IMR-90 (cell line): ENCODE results near the gene RBM25. TPM values are rescaled to one million over a fixed set of nuclear protein-coding genes. Genes with fewer than 3 reads are reported as not detected.

Experiments used
- ATAC-seq: fragments of 200-7000 bp; cut with Tn5 transposase; 2 replicates; pipeline ENCODE4 v1.9.1; 2020; ENCODE audit warnings: low read depth, mild to moderate bottlenecking, moderate library complexity
- BruUV-seq: library from RNA; stranded (reverse); fragments of 400-500 nt; replicated peaks from 2 replicates; lab custom pipeline; 2021; lab: Mats Ljungman, UMichigan
- CTCF ChIA-PET: fragments of 300-600 bp; formaldehyde crosslinking; extraction: SDS; loops from one replicate; lab custom pipeline; 2021; ENCODE audit warnings: antibody characterized with exemption; lab: Yijun Ruan, JAX
- POLR2A ChIA-PET: fragments of 300-600 bp; sonication (Branson Sonifier 250); formaldehyde crosslinking; loops from one replicate; lab custom pipeline; 2022; ENCODE audit warnings: antibody characterized with exemption; ENCODE audit not compliant: unreplicated experiment; lab: Charles Lee
- DNase-seq: peaks from one replicate; pipeline ENCODE4 v3.0.0; 2013
- H2AFZ ChIP-seq: replicated peaks from 2 replicates; pipeline ENCODE3; 2013; ENCODE audit warnings: low read length, mild to moderate bottlenecking; ENCODE audit not compliant: poor library complexity
- H2AK5ac ChIP-seq: 2 replicates; pipeline ENCODE4 v1.6.1; 2013; ENCODE audit warnings: low read depth, low read length, inconsistent platforms
- H2AK9ac ChIP-seq: replicated peaks from 2 replicates; pipeline ENCODE3; 2013; ENCODE audit warnings: mild to moderate bottlenecking, low read depth, low read length, moderate library complexity; ENCODE audit not compliant: poor library complexity
- H2BK120ac ChIP-seq: 2 replicates; pipeline ENCODE4 v1.6.1; 2013; ENCODE audit warnings: low read depth, low read length, inconsistent platforms
- H2BK15ac ChIP-seq: 3 replicates; pipeline ENCODE4 v1.6.1; 2013; ENCODE audit warnings: low read depth, low read length, inconsistent platforms
- H2BK20ac ChIP-seq: 2 replicates; pipeline ENCODE4 v1.6.1; 2013; ENCODE audit warnings: low read depth, mild to moderate bottlenecking, inconsistent platforms, low read length, moderate library complexity
- H2BK5ac ChIP-seq: 2 replicates; pipeline ENCODE4 v1.6.1; 2013; ENCODE audit warnings: mild to moderate bottlenecking, low read depth, low read length, inconsistent platforms; ENCODE audit not compliant: poor library complexity, severe bottlenecking
- H3K14ac ChIP-seq: replicated peaks from 2 replicates; pipeline ENCODE4 v1.6.1; 2013; ENCODE audit warnings: low read depth, low read length, inconsistent platforms
- H3K18ac ChIP-seq: 2 replicates; pipeline ENCODE4 v1.6.1; 2013; ENCODE audit warnings: low read depth, low read length, control low read depth
- H3K23ac ChIP-seq: 2 replicates; pipeline ENCODE4 v1.6.1; 2013; ENCODE audit warnings: low read depth, low read length, inconsistent platforms
- H3K27ac ChIP-seq: 2 replicates; pipeline ENCODE4 v1.5.1; 2013; ENCODE audit warnings: mild to moderate bottlenecking, control low read depth, low read length; ENCODE audit not compliant: insufficient read depth
- H3K27me3 ChIP-seq: 2 replicates; pipeline ENCODE4 v1.6.1; 2013; ENCODE audit warnings: low read length; ENCODE audit not compliant: control insufficient read depth, insufficient read depth
- H3K36me3 ChIP-seq: 2 replicates; pipeline ENCODE4 v1.6.1; 2013; ENCODE audit warnings: low read length, mixed read lengths; ENCODE audit not compliant: control insufficient read depth, insufficient read depth
- H3K4ac ChIP-seq: 2 replicates; pipeline ENCODE4 v1.6.1; 2013; ENCODE audit warnings: low read depth, low read length, inconsistent platforms
- H3K4me1 ChIP-seq: 2 replicates; pipeline ENCODE4 v1.6.1; 2013; ENCODE audit warnings: low read length, mixed read lengths; ENCODE audit not compliant: control insufficient read depth, insufficient read depth
- H3K4me2 ChIP-seq: 2 replicates; pipeline ENCODE4 v1.6.1; 2013; ENCODE audit warnings: low read depth, mild to moderate bottlenecking, control low read depth, low read length, moderate library complexity
- H3K4me3 ChIP-seq: 2 replicates; pipeline ENCODE4 v1.5.1; 2013; ENCODE audit warnings: low read depth, mild to moderate bottlenecking, control low read depth, low read length, moderate library complexity; ENCODE audit not compliant: insufficient read depth
- H3K56ac ChIP-seq: 2 replicates; pipeline ENCODE4 v1.6.1; 2013; ENCODE audit warnings: low read length, inconsistent platforms; ENCODE audit not compliant: insufficient read depth; ENCODE audit errors: extremely low read depth
- H3K79me1 ChIP-seq, 2 experiments: 2 replicates each; pipeline ENCODE4 v1.6.1; 2013; ENCODE audit warnings: low read length in 2 of 2, inconsistent platforms in 1 of 2, low read depth in 1 of 2
- H3K9ac ChIP-seq: 2 replicates; pipeline ENCODE4 v1.6.1; 2013; ENCODE audit warnings: low read depth, low read length, control low read depth
- H3K9me1 ChIP-seq: 2 replicates; pipeline ENCODE4 v1.6.1; 2013; ENCODE audit warnings: low read length, inconsistent platforms; ENCODE audit not compliant: insufficient read depth
- H3K9me3 ChIP-seq: 2 replicates; pipeline ENCODE4 v1.6.1; 2013; ENCODE audit warnings: low read length; ENCODE audit not compliant: control insufficient read depth, insufficient read depth
- H4K20me1 ChIP-seq: 2 replicates; pipeline ENCODE4 v1.6.1; 2013; ENCODE audit warnings: low read length, inconsistent platforms; ENCODE audit not compliant: insufficient read depth
- H4K5ac ChIP-seq: 2 replicates; pipeline ENCODE4 v1.6.1; 2013; ENCODE audit warnings: mild to moderate bottlenecking, low read depth, low read length, control low read depth
- H4K8ac ChIP-seq, 2 experiments: 2 replicates each; pipeline ENCODE4 v1.6.1; 2013; ENCODE audit warnings: low read depth in 2 of 2, low read length in 2 of 2, control low read depth in 1 of 2, inconsistent platforms in 1 of 2
- H4K91ac ChIP-seq: 2 replicates; pipeline ENCODE4 v1.6.1; 2013; ENCODE audit warnings: low read depth, low read length, inconsistent platforms; ENCODE audit not compliant: insufficient read depth
- BHLHE40 ChIP-seq: fragments of 150-350 bp; IDR thresholded peaks from 2 replicates; pipeline ENCODE4 v1.6.1; 2016; ENCODE audit warnings: mild to moderate bottlenecking, low read depth, low read length
- CEBPB ChIP-seq: IDR thresholded peaks from 2 replicates; pipeline ENCODE4 v1.6.1; 2012; ENCODE audit warnings: low read depth, low read length, improper control_type of control experiment
- CHD1 ChIP-seq: IDR thresholded peaks from 2 replicates; pipeline ENCODE4 v1.6.1; 2012; ENCODE audit warnings: low read depth, low read length, improper control_type of control experiment
- FOS ChIP-seq: fragments of 150-350 bp; IDR thresholded peaks from 2 replicates; pipeline ENCODE4 v1.6.1; 2016; ENCODE audit warnings: low read depth, low read length
- MAFK ChIP-seq: IDR thresholded peaks from 2 replicates; pipeline ENCODE4 v1.6.1; 2012; ENCODE audit warnings: low read depth, low read length, improper control_type of control experiment
- MAZ ChIP-seq: IDR thresholded peaks from 2 replicates; pipeline ENCODE4 v1.6.1; 2012; ENCODE audit warnings: low read depth, mild to moderate bottlenecking, low read length, improper control_type of control experiment, moderate library complexity, borderline replicate concordance
- MXI1 ChIP-seq: IDR thresholded peaks from 2 replicates; pipeline ENCODE4 v1.6.1; 2012; ENCODE audit warnings: low read depth, mild to moderate bottlenecking, low read length, moderate library complexity, borderline replicate concordance
- NFE2L2 ChIP-seq: fragments of 150-350 bp; IDR thresholded peaks from 2 replicates; pipeline ENCODE4 v1.6.1; 2016; ENCODE audit warnings: low read depth, mild to moderate bottlenecking, low read length
- POLR2A ChIP-seq: IDR thresholded peaks from 2 replicates; pipeline ENCODE4 v1.6.1; 2012; ENCODE audit warnings: mild to moderate bottlenecking, low read depth, low read length
- RAD21 ChIP-seq: IDR thresholded peaks from 2 replicates; pipeline ENCODE4 v1.6.1; 2012; ENCODE audit warnings: low read length, improper control_type of control experiment
- RCOR1 ChIP-seq: IDR thresholded peaks from 2 replicates; pipeline ENCODE4 v1.6.1; 2012; ENCODE audit warnings: mild to moderate bottlenecking, low read length, improper control_type of control experiment; ENCODE audit not compliant: insufficient replicate concordance
- RFX5 ChIP-seq: IDR thresholded peaks from 2 replicates; pipeline ENCODE4 v1.8.0; 2012; ENCODE audit warnings: low read depth, mild to moderate bottlenecking, low read length, moderate library complexity
- SMC3 ChIP-seq: fragments of 150-350 bp; IDR thresholded peaks from 2 replicates; pipeline ENCODE4 v1.6.1; 2016; ENCODE audit warnings: low read depth, mild to moderate bottlenecking, antibody characterized with exemption, low read length, moderate library complexity
- WGBS, 2 experiments: methylation state at CpG; one replicate each; pipeline versions ENCODE4 v1.1.5 to v1.1.7; 2013; ENCODE audit warnings: missing lambda C conversion rate in 2 of 2; ENCODE audit not compliant: insufficient read length in 1 of 2; ENCODE audit errors: extremely low coverage in 2 of 2; 5-methylcytosine and 5-hydroxymethylcytosine counted together
- dilution Hi-C: fragments of 300-500 bp; cut with HindIII; formaldehyde crosslinking; loops from one replicate; pipeline ENCODE4 v1.14.3; 2018; ENCODE audit warnings: low sequenced_read_pairs; ENCODE audit not compliant: unreplicated experiment
- in situ Hi-C: fragments of 300-500 bp; cut with MboI; formaldehyde crosslinking; loops from 3 replicates; pipeline ENCODE4 v1.14.3; 2019; ENCODE audit warnings: low sequenced_read_pairs, inconsistent platforms, mixed read lengths
- intact Hi-C: fragments of 100-400 bp; cut with micrococcal nuclease; formaldehyde crosslinking; loops from 2 replicates; pipeline ENCODE4 v1.10.0; 2022
- polyA plus RNA-seq, 3 experiments: library from polyadenylated mRNA; depleted of rRNA; stranded (reverse); fragments of >200 nt; gene quantifications; 2 replicates each; pipeline ENCODE4 v1.2.3, GENCODE V29; 2012; ENCODE audit warnings: low replicate concordance in 1 of 3
- total RNA-seq: library from RNA; depleted of rRNA; stranded (reverse); fragments of >200 nt; gene quantifications from 2 replicates; pipeline ENCODE4 v1.2.3, GENCODE V29; 2012
- TF ChIP-seq, protein P1 (sequence below): conservative IDR thresholded peaks from 2 replicates; pipeline ENCODE4 v1.5.1; 2012; ENCODE audit warnings: mild to moderate bottlenecking, low read depth, low read length, improper control_type of control experiment
- TF ChIP-seq, protein P2 (sequence below): fragments of 150-350 bp; IDR thresholded peaks from 2 replicates; pipeline ENCODE4 v1.6.1; 2016; ENCODE audit warnings: low read depth, mild to moderate bottlenecking, low read length, moderate library complexity, borderline replicate concordance
- TF ChIP-seq, protein P3 (sequence below): fragments of 150-350 bp; IDR thresholded peaks from 2 replicates; pipeline ENCODE4 v1.6.1; 2017; ENCODE audit warnings: mild to moderate bottlenecking, antibody characterized with exemption, low read length, low read depth

RBM25 gene
- total and polyA plus RNA-seq, 2 of the 4 experiments (the other 2 are of a cell fraction), result 32.3 to 32.9 TPM

DNA sequence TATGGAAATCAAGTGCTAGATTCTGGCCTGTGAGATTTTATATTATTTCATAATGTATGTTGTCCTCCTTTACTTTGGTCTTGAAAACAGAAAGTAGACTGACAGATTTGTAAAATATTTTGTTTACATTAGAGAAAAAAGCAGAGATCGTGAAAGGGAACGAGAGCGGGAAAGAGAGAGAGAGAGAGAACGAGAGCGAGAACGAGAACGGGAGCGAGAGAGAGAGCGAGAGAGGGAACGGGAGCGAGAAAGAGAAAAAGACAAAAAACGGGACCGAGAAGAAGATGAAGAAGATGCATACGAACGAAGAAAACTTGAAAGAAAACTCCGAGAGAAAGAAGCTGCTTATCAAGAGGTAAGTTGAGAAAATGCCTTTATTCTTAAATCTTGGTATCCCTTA is 47.4 kb downstream of the RBM25 start:
- Histone ChIP-seq H3K18ac (no peak overlapping the region), H3K36me3 (peaks cover 48% of the 10 kb centered on the region), H3K9me1 (no peaks in the 10 kb centered on the region), H3K4me3 (no peak overlapping the region), H2BK120ac (no peak overlapping the region), H2BK15ac (no peak overlapping the region), H3K9me3 (no peaks in the 10 kb centered on the region), H2AK9ac (no peak overlapping the region), H3K4me2 (no peak overlapping the region), H3K79me1 (peaks cover 17 to 23% of the 10 kb centered on the region in 2 experiments), H3K27ac (no peak overlapping the region), H4K20me1 (no peaks in the 10 kb centered on the region), H2AFZ (no peak overlapping the region), H3K56ac (no peak overlapping the region), H2BK20ac (no peak overlapping the region), H4K5ac (no peak overlapping the region), H4K91ac (no peak overlapping the region), H3K9ac (no peak overlapping the region), H4K8ac (no peak overlapping the region), H2AK5ac (no peak overlapping the region), H3K23ac (no peak overlapping the region), H2BK5ac (no peak overlapping the region), H3K4me1 (no peaks in the 10 kb centered on the region), H3K27me3 (no peaks in the 10 kb centered on the region), H3K14ac (no peak overlapping the region), H3K4ac (no peak overlapping the region)
- CTCF ChIA-PET, result no interaction called here
- ATAC-seq, result no peak
- intact Hi-C loops, result no loop called here
- dilution Hi-C loops, result no loop called here
- WGBS, 2 experiments, result 90 to 100% methylated on average over 10 to 11 of the region's 16 CpGs
- TF ChIP-seq FOS (no peak), RCOR1 (no peak), BHLHE40 (no peak), MAFK (no peak), SMC3 (no peak), MXI1 (no peak), CEBPB (no peak), RFX5 (no peak), CHD1 (no peak), RAD21 (no peak), MAZ (no peak), NFE2L2 (no peak), POLR2A (no peak)
- TF ChIP-seq, protein P1, sequence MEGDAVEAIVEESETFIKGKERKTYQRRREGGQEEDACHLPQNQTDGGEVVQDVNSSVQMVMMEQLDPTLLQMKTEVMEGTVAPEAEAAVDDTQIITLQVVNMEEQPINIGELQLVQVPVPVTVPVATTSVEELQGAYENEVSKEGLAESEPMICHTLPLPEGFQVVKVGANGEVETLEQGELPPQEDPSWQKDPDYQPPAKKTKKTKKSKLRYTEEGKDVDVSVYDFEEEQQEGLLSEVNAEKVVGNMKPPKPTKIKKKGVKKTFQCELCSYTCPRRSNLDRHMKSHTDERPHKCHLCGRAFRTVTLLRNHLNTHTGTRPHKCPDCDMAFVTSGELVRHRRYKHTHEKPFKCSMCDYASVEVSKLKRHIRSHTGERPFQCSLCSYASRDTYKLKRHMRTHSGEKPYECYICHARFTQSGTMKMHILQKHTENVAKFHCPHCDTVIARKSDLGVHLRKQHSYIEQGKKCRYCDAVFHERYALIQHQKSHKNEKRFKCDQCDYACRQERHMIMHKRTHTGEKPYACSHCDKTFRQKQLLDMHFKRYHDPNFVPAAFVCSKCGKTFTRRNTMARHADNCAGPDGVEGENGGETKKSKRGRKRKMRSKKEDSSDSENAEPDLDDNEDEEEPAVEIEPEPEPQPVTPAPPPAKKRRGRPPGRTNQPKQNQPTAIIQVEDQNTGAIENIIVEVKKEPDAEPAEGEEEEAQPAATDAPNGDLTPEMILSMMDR, result no peak
- TF ChIP-seq, protein P2, sequence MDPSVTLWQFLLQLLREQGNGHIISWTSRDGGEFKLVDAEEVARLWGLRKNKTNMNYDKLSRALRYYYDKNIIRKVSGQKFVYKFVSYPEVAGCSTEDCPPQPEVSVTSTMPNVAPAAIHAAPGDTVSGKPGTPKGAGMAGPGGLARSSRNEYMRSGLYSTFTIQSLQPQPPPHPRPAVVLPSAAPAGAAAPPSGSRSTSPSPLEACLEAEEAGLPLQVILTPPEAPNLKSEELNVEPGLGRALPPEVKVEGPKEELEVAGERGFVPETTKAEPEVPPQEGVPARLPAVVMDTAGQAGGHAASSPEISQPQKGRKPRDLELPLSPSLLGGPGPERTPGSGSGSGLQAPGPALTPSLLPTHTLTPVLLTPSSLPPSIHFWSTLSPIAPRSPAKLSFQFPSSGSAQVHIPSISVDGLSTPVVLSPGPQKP, result no peak
- TF ChIP-seq, protein P3, sequence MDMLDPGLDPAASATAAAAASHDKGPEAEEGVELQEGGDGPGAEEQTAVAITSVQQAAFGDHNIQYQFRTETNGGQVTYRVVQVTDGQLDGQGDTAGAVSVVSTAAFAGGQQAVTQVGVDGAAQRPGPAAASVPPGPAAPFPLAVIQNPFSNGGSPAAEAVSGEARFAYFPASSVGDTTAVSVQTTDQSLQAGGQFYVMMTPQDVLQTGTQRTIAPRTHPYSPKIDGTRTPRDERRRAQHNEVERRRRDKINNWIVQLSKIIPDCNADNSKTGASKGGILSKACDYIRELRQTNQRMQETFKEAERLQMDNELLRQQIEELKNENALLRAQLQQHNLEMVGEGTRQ, result no peak
- POLR2A ChIA-PET, result no interaction called here
- no TSS peak for BruUV-seq
- no peak for DNase-seq
- in situ Hi-C loops, result no loop called here
